ENCODE measurements around the gene LBH.

The LBH gene

DNA sequence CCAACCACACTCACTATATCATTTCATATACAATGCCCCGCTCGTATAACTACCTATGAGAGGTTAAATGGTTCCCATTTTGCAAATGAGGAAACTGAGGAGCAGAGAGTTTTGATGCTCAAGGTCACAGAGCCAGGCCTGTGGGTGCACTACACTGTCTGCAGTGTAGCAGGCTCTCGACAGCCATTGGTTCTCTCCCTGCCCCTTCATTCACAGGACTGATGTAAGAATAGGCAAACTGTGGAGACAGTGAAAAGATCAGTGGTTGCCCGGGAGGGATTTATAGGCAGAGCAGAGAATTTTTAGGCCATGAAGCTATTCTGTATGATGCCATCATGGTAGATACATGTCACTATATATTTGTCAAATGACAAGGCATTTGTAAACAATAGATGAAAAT, 39.0 kb upstream of the LBH start:
- H3K27me3 ChIP-seq (ENCODE audit: insufficient read depth, insufficient read length): no peaks in the 10 kb centered on the region
- TF ChIP-seq SUZ12 (IDR thresholded peaks at IDR 0.05; ENCODE audit: extremely low read depth, insufficient read depth, insufficient read length): no peak
- no peak for TF ChIP-seq YY1 (IDR thresholded peaks at IDR 0.05; ENCODE audit: insufficient read depth, insufficient read length)
- TF ChIP-seq ZNF274 (IDR thresholded peaks at IDR 0.05; ENCODE audit: low read depth, low read length): no peak
- peaks cover 7% of the 10 kb centered on the region; the same call in 1 of the 2 replicates for H3K9me3 ChIP-seq (ENCODE audit: insufficient read depth, low read length)
- DNase-seq (ENCODE audit: low read depth, low spot score): no peak
- no peaks in the 10 kb centered on the region for H3K4me1 ChIP-seq (ENCODE audit: insufficient read depth, insufficient read length)
- no peak overlapping the region for H3K9ac ChIP-seq (ENCODE audit: insufficient read length, low read depth)
- H3K36me3 ChIP-seq (ENCODE audit: insufficient read depth, insufficient read length, low read length): no peaks in the 10 kb centered on the region
- H3K4me3 ChIP-seq (ENCODE audit: insufficient read length, low read depth): no peak overlapping the region

DNA sequence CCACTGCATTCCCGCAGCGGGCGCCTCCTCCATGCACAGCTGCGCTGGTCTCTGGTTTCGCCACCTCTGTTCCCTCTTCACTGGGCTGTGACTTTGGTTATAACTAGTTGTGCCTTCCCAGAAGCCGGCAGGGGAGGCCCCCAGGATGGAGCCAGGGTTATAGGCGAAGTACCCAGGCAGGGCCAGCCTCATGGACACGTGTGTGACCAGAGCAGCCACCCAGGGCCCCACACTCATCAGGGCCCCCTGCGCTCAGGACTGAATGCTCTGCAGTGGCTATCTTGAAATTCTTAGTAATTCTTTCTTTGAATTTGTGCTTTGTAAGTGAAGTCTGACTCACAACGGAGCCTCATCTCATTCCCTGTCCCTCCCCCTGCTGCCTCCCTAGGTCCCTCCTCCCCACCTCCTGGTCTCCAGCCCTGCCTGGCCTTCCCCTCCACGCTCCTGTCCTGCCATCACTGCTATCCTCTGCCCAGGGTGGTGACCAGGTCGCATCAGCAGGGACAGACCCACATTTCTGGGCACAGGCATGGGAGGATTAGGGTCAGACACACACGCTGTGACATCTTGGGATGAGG, 38.1 kb upstream of the LBH start:
- Histone ChIP-seq H3K36me3 (ENCODE audit: insufficient read depth, insufficient read length, low read length) (no peaks in the 10 kb centered on the region), H3K9ac (ENCODE audit: insufficient read length, low read depth) (no peak overlapping the region), H3K4me3 (ENCODE audit: insufficient read length, low read depth) (no peak overlapping the region), H3K9me3 (ENCODE audit: insufficient read depth, low read length) (peaks cover 7% of the 10 kb centered on the region; the same call in 1 of the 2 replicates), H3K4me1 (ENCODE audit: insufficient read depth, insufficient read length) (no peaks in the 10 kb centered on the region), H3K27me3 (ENCODE audit: insufficient read depth, insufficient read length) (no peaks in the 10 kb centered on the region)
- DNase-seq (ENCODE audit: low read depth, low spot score): no peak
- TF ChIP-seq YY1 (IDR thresholded peaks at IDR 0.05; ENCODE audit: insufficient read depth, insufficient read length): no peak

GRCh38 chr2:30194421-30194820, 36.9 kb upstream of the LBH start:
- H3K9ac ChIP-seq (ENCODE audit: insufficient read length, low read depth): no peak overlapping the region
- H3K4me1 ChIP-seq (ENCODE audit: insufficient read depth, insufficient read length): no peaks in the 10 kb centered on the region
- no peaks in the 10 kb centered on the region for H3K27me3 ChIP-seq (ENCODE audit: insufficient read depth, insufficient read length)
- no peak for DNase-seq (ENCODE audit: low read depth, low spot score)
- no peak overlapping the region for H3K4me3 ChIP-seq (ENCODE audit: insufficient read length, low read depth)
- no peaks in the 10 kb centered on the region for H3K36me3 ChIP-seq (ENCODE audit: insufficient read depth, insufficient read length, low read length)
- TF ChIP-seq ZNF274 (IDR thresholded peaks at IDR 0.05; ENCODE audit: low read depth, low read length) (no peak), YY1 (IDR thresholded peaks at IDR 0.05; ENCODE audit: insufficient read depth, insufficient read length) (no peak), SUZ12 (IDR thresholded peaks at IDR 0.05; ENCODE audit: extremely low read depth, insufficient read depth, insufficient read length) (no peak)
- H3K9me3 ChIP-seq (ENCODE audit: insufficient read depth, low read length): peaks cover 7% of the 10 kb centered on the region; the same call in 1 of the 2 replicates

GRCh38 chr2:30195016-30195415, 36.3 kb upstream of the LBH start:
- no peak overlapping the region for H3K4me3 ChIP-seq (ENCODE audit: insufficient read length, low read depth)
- H3K9me3 ChIP-seq (ENCODE audit: insufficient read depth, low read length): peaks cover 2% of the 10 kb centered on the region; the same call in 1 of the 2 replicates
- H3K36me3 ChIP-seq (ENCODE audit: insufficient read depth, insufficient read length, low read length): no peaks in the 10 kb centered on the region
- H3K27me3 ChIP-seq (ENCODE audit: insufficient read depth, insufficient read length): no peaks in the 10 kb centered on the region
- TF ChIP-seq YY1 (IDR thresholded peaks at IDR 0.05; ENCODE audit: insufficient read depth, insufficient read length): no peak
- no peak for TF ChIP-seq SUZ12 (IDR thresholded peaks at IDR 0.05; ENCODE audit: extremely low read depth, insufficient read depth, insufficient read length)
- no peak for TF ChIP-seq ZNF274 (IDR thresholded peaks at IDR 0.05; ENCODE audit: low read depth, low read length)
- DNase-seq (ENCODE audit: low read depth, low spot score): no peak
- no peak overlapping the region for H3K9ac ChIP-seq (ENCODE audit: insufficient read length, low read depth)
- H3K4me1 ChIP-seq (ENCODE audit: insufficient read depth, insufficient read length): no peaks in the 10 kb centered on the region

GRCh38 chr2:30197570-30198192, 33.7 kb upstream of the LBH start:
- DNase-seq (ENCODE audit: low read depth, low spot score): no peak
- no peaks in the 10 kb centered on the region for H3K36me3 ChIP-seq (ENCODE audit: insufficient read depth, insufficient read length, low read length)
- no peak for TF ChIP-seq SUZ12 (IDR thresholded peaks at IDR 0.05; ENCODE audit: extremely low read depth, insufficient read depth, insufficient read length)
- TF ChIP-seq ZNF274 (IDR thresholded peaks at IDR 0.05; ENCODE audit: low read depth, low read length): no peak
- TF ChIP-seq YY1 (IDR thresholded peaks at IDR 0.05; ENCODE audit: insufficient read depth, insufficient read length): no peak
- no peaks in the 10 kb centered on the region for H3K9me3 ChIP-seq (ENCODE audit: insufficient read depth, low read length)
- H3K27me3 ChIP-seq (ENCODE audit: insufficient read depth, insufficient read length): no peaks in the 10 kb centered on the region
- no peak overlapping the region for H3K9ac ChIP-seq (ENCODE audit: insufficient read length, low read depth)
- H3K4me3 ChIP-seq (ENCODE audit: insufficient read length, low read depth): no peak overlapping the region
- no peaks in the 10 kb centered on the region for H3K4me1 ChIP-seq (ENCODE audit: insufficient read depth, insufficient read length)

GRCh38 chr2:30201990-30202389, 29.3 kb upstream of the LBH start:
- Histone ChIP-seq H3K27me3 (ENCODE audit: insufficient read depth, insufficient read length) (no peaks in the 10 kb centered on the region), H3K36me3 (ENCODE audit: insufficient read depth, insufficient read length, low read length) (no peaks in the 10 kb centered on the region), H3K4me3 (ENCODE audit: insufficient read length, low read depth) (no peak overlapping the region), H3K4me1 (ENCODE audit: insufficient read depth, insufficient read length) (no peaks in the 10 kb centered on the region), H3K9ac (ENCODE audit: insufficient read length, low read depth) (no peak overlapping the region), H3K9me3 (ENCODE audit: insufficient read depth, low read length) (no peaks in the 10 kb centered on the region)
- no peak for TF ChIP-seq SUZ12 (IDR thresholded peaks at IDR 0.05; ENCODE audit: extremely low read depth, insufficient read depth, insufficient read length)
- TF ChIP-seq ZNF274 (IDR thresholded peaks at IDR 0.05; ENCODE audit: low read depth, low read length): no peak
- no peak for TF ChIP-seq YY1 (IDR thresholded peaks at IDR 0.05; ENCODE audit: insufficient read depth, insufficient read length)
- DNase-seq (ENCODE audit: low read depth, low spot score): no peak

DNA sequence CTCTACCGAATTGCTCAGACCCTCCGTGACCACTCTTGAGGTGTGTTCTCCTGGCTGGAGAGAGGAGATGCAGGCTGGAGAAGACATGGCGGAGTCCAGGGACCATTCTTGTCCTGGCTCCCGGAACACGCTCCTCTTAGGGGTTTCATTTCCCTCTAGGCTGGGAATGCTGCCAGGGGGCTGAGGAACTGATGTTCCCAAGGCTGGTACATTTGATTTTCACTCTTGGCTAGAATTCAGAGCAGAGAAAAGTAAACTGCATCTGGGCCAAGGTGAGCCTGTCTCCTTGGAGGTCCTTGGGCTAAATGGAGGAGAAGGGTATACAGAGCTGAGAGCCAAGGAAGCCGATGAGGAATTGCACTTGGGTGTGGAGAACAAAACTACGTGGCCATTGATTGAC, 28.2 kb upstream of the LBH start:
- no peaks in the 10 kb centered on the region for H3K9me3 ChIP-seq (ENCODE audit: insufficient read depth, low read length)
- no peak for DNase-seq (ENCODE audit: low read depth, low spot score)
- no peak overlapping the region for H3K9ac ChIP-seq (ENCODE audit: insufficient read length, low read depth)
- no peaks in the 10 kb centered on the region for H3K27me3 ChIP-seq (ENCODE audit: insufficient read depth, insufficient read length)
- H3K4me3 ChIP-seq (ENCODE audit: insufficient read length, low read depth): no peak overlapping the region
- no peaks in the 10 kb centered on the region for H3K36me3 ChIP-seq (ENCODE audit: insufficient read depth, insufficient read length, low read length)
- no peaks in the 10 kb centered on the region for H3K4me1 ChIP-seq (ENCODE audit: insufficient read depth, insufficient read length)
- TF ChIP-seq SUZ12 (IDR thresholded peaks at IDR 0.05; ENCODE audit: extremely low read depth, insufficient read depth, insufficient read length): no peak
- no peak for TF ChIP-seq ZNF274 (IDR thresholded peaks at IDR 0.05; ENCODE audit: low read depth, low read length)
- TF ChIP-seq YY1 (IDR thresholded peaks at IDR 0.05; ENCODE audit: insufficient read depth, insufficient read length): no peak
